Muscle layer of colon (tissue), 2 donors: ENCODE measurements around the gene DEPDC7.
"Not testable (repeated sequence)": the region's sequence is repeated elsewhere in the genome, so short reads cannot be mapped to it uniquely, and the experiment has no call there.

Experiments used
- H3K27ac ChIP-seq: one replicate; pipeline ENCODE4 v1.7.0; 2013; ENCODE audit warnings: low read depth, mild to moderate bottlenecking, low read length, moderate library complexity
- H3K27me3 ChIP-seq, 2 donors: one replicate each; pipeline ENCODE4 v1.7.0; 2013; ENCODE audit warnings: low read length in 2 of 2, mild to moderate bottlenecking in 2 of 2; ENCODE audit not compliant: insufficient read depth in 2 of 2, control insufficient read depth in 1 of 2
- H3K36me3 ChIP-seq: one replicate; pipeline ENCODE4 v1.7.0; 2013; ENCODE audit warnings: mild to moderate bottlenecking, low read length; ENCODE audit not compliant: insufficient read depth
- H3K4me1 ChIP-seq: one replicate; pipeline ENCODE4 v1.7.0; 2013; ENCODE audit warnings: mild to moderate bottlenecking, low read length; ENCODE audit not compliant: insufficient read depth
- H3K4me3 ChIP-seq, 2 donors: one replicate each; pipeline ENCODE4 v1.7.0; 2013; ENCODE audit warnings: low read length in 2 of 2, low read depth in 1 of 2, mild to moderate bottlenecking in 1 of 2, moderate library complexity in 1 of 2
- H3K9ac ChIP-seq: one replicate; pipeline ENCODE4 v1.7.0; 2013; ENCODE audit warnings: low read length
- H3K9me3 ChIP-seq: one replicate; pipeline ENCODE4 v1.7.0; 2013; ENCODE audit warnings: mild to moderate bottlenecking, low read length
- donor health status: abdominal sarcoma.
- donor health status: Adenocarcinoma of cecum.

The DEPDC7 gene

DNA sequence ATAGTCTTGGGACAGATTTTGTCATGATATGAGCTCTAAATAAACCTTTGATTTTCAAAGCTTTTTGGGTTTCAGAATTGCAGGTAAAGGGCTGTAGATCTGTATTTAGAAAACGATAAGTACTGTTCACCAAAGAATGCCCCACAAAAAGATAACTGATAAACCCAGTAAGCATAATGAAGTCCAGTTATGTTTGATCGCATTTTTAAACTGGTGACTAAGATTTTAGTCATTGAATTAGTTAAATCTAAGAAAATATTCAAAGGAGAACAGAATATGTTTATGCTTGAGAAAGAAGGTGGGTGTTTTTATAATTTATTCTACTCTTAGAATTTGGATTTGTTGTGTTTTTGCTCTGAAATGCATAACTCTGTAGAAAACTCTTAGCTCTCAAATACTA, 11.6 kb downstream of the DEPDC7 start:
- Histone ChIP-seq H3K4me3 (no peak overlapping the region), H3K36me3 (no peaks in the 10 kb centered on the region), H3K27ac (no peak overlapping the region), H3K4me1 (no peaks in the 10 kb centered on the region), H3K9me3 (no peaks in the 10 kb centered on the region), H3K9ac (no peak overlapping the region), H3K27me3 (no peaks in the 10 kb centered on the region)

- no peak overlapping the region for H3K4me3 ChIP-seq
- H3K27me3 ChIP-seq, result no peaks in the 10 kb centered on the region
- no peaks in the 10 kb centered on the region for H3K4me1 ChIP-seq
- H3K36me3 ChIP-seq, result no peaks in the 10 kb centered on the region
- H3K9me3 ChIP-seq, result no peaks in the 10 kb centered on the region
- H3K27ac ChIP-seq, result no peak overlapping the region
- H3K9ac ChIP-seq, result no peak overlapping the region
Observed at GRCh38 chr11:33027846-33028536, 12.3 kb downstream of the DEPDC7 start.

DNA sequence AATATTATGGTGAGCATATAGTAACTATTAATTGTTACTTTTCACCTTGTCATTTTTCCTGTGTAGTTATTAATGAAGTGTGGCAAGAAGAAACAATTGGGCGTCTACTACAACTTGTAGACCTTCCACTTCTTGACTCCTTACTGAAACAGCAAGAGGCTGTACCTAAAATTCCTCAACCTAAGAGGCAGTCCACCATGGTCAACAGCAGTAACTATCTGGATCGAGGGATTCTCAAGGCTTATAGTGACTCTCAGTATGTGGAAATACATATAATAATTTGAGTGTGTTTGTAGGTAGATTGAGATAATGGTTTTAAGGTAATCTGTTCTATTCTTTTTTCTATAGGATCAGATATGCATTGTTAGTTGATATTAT, 12.8 kb downstream of the DEPDC7 start:
- Histone ChIP-seq H3K36me3 (no peaks in the 10 kb centered on the region), H3K27ac (no peak overlapping the region), H3K4me3 (no peak overlapping the region), H3K4me1 (no peaks in the 10 kb centered on the region), H3K9ac (no peak overlapping the region), H3K27me3 (no peaks in the 10 kb centered on the region), H3K9me3 (no peaks in the 10 kb centered on the region)

- H3K27me3 ChIP-seq, H3K36me3 ChIP-seq, H3K4me1 ChIP-seq, H3K27ac ChIP-seq, H3K4me3 ChIP-seq, H3K9ac ChIP-seq, H3K9me3 ChIP-seq: not testable (repeated sequence)
Observed at GRCh38 chr11:33029218-33029617, 13.5 kb downstream of the DEPDC7 start.

- Histone ChIP-seq H3K27me3 (no peaks in the 10 kb centered on the region), H3K4me1 (no peaks in the 10 kb centered on the region), H3K4me3 (no peak overlapping the region), H3K36me3 (no peaks in the 10 kb centered on the region), H3K9me3 (no peaks in the 10 kb centered on the region), H3K9ac (no peak overlapping the region), H3K27ac (no peak overlapping the region)
Observed at GRCh38 chr11:33033493-33033892, 17.8 kb downstream of the DEPDC7 start.

DNA sequence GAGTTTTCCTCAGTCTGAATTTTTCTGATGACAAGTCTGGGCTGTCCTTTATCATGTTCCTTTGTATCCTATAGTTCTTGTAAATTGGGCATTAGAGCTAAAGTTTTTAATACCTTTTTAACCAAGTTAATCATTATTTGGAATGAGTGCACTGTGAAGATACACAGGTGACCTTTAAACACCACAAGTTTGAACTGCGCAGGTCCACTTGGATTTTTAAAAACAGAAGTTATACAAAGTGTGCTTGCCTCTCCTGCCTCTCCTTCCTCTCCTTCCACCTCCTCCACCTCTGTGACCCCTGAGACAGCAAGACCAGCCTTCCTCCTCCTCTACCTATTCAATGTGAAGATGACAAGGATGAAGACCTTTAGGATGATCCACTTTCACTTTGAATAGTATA, 19.3 kb downstream of the DEPDC7 start:
- no peaks in the 10 kb centered on the region for H3K36me3 ChIP-seq
- no peaks in the 10 kb centered on the region for H3K9me3 ChIP-seq
- H3K27me3 ChIP-seq, result no peaks in the 10 kb centered on the region
- H3K27ac ChIP-seq, result no peak overlapping the region
- H3K9ac ChIP-seq, result no peak overlapping the region
- no peak overlapping the region for H3K4me3 ChIP-seq
- H3K4me1 ChIP-seq, result no peaks in the 10 kb centered on the region

- Histone ChIP-seq H3K27ac (peak within 1 kb of the TSS; percentile 98), H3K4me3 (peak within 1 kb of the TSS; percentile 70), H3K27me3 (no peaks in the 10 kb centered on the region), H3K36me3 (peaks cover 7% of the 10 kb centered on the region), H3K9ac (peak within 1 kb of the TSS; percentile 86), H3K4me1 (peaks cover 9% of the 10 kb centered on the region), H3K9me3 (no peaks in the 10 kb centered on the region)
Observed at GRCh38 chr11:33039274-33040032, 23.8 kb downstream of the DEPDC7 start, which contains the start of gene TCP11L1. TCP11L1 (plus strand) TSS chr11:33039572; CDS start chr11:33043774, 4,202 bp downstream.

GRCh38 chr11:33040033-33040861, 24.6 kb downstream of the DEPDC7 start:
- Histone ChIP-seq H3K4me1 (peaks cover 9% of the 10 kb centered on the region), H3K27me3 (no peaks in the 10 kb centered on the region), H3K9ac (peak overlapping the region; percentile 86), H3K4me3 (peak overlapping the region; percentile 70), H3K9me3 (no peaks in the 10 kb centered on the region), H3K36me3 (peaks cover 13% of the 10 kb centered on the region), H3K27ac (peak overlapping the region; percentile 98)

DNA sequence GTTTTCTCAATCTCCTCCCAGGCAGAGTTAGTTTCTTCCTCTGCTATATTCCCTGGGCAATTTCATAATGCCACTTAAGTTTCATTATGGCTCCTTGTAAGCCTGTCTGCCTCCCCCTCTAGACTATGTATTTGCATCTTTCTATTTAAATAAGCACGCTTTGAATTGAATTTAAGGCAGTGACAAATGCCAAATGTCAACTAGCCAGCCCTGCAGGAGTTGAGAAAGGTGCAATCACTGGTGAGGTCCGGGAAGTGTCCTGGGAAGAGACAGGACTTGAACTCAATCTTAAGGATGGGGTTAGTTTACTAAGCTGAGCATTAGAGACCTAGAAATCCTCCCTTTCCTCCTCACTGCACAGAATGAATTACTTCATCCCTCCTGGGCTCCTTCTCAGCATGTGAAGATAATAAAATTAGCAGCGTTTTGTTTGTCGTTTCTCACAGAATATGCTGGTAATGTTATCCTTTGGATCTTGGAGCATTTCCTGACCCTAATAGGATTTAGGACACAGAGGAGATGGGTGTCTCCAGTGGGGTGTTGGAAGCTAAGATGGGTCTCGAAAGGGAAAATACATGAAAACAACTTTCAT, 25.3 kb downstream of the DEPDC7 start:
- H3K27me3 ChIP-seq, result no peaks in the 10 kb centered on the region
- H3K36me3 ChIP-seq, result peaks cover 17% of the 10 kb centered on the region
- H3K9ac ChIP-seq, result peak overlapping the region; percentile 15
- H3K27ac ChIP-seq, result no peak overlapping the region
- H3K9me3 ChIP-seq, result no peaks in the 10 kb centered on the region
- H3K4me3 ChIP-seq, result peak overlapping the region in 1 of 2 donors; percentile 70
- peaks cover 9% of the 10 kb centered on the region for H3K4me1 ChIP-seq

DNA sequence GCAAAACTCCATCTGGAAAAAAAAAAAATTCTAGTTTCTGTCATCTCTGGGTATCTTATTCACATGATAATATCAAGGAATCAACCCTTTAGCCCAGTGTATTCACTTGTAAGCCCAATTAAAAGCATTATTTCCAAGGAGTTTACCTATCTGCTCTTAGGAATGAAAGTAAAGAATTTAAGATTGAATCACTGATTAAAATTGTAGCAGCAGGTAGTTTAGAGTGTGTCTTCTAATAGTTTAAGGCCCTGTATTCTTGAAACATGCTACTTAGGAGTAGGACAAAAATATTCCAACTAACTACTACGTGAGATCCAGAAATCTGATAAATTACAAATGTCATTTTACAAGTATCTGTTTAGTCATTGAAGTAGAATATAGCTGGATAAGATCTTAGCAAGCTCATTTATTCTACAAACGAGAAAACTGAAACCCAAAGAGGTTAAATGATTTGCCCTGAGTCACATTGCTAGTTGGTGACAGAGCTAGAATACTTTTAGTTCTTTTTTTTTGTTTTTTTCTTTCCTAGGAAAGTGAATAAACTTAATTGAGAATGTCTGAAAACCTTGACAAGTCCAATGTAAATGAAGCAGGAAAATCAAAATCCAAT, 27.6 kb downstream of the DEPDC7 start:
- Histone ChIP-seq H3K4me3 (no peak overlapping the region), H3K36me3 (peaks cover 17% of the 10 kb centered on the region), H3K9ac (no peak overlapping the region), H3K27me3 (no peaks in the 10 kb centered on the region), H3K27ac (no peak overlapping the region), H3K9me3 (no peaks in the 10 kb centered on the region), H3K4me1 (peaks cover 9% of the 10 kb centered on the region)
